GM21528 (cell line): Measurements from ENCODE around the gene UVRAG.

Source experiments
- ATAC-seq: cut with Tn5 transposase; IDR thresholded peaks from one replicate; pipeline ENCODE4 v1.9.1; 2021; ENCODE audit warnings: mild to moderate bottlenecking, moderate library complexity; ENCODE audit not compliant: unreplicated experiment, low FRiP score

Gene UVRAG

GRCh38 chr11:76175783-76176182 is 360.8 kb downstream of the UVRAG start:
- no peak for ATAC-seq

DNA sequence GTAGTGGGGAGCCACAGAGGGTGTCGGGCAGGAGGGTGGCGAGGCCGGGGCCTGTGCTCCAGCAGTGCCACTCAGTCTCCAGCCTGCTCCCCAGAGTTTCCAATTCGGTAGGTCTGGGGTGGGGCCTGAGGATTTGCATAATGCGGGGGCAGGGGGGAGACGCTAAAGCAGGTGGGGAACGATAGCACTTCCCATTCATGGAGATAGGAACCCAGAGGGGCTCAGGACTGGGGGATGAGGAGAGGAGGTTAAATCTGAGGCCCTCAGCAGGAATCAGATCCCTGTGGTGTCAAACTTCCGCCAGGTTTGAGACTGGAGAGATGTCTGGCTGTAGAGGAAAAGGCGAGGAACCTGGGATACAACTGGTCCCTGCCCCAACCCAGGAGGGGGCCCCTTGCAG is 361.5 kb downstream of the UVRAG start:
- no peak for ATAC-seq

GRCh38 chr11:76177250-76177686 is 362.3 kb downstream of the UVRAG start:
- no peak for ATAC-seq

GRCh38 chr11:76179147-76179546 is 364.1 kb downstream of the UVRAG start:
- ATAC-seq, result no peak

DNA sequence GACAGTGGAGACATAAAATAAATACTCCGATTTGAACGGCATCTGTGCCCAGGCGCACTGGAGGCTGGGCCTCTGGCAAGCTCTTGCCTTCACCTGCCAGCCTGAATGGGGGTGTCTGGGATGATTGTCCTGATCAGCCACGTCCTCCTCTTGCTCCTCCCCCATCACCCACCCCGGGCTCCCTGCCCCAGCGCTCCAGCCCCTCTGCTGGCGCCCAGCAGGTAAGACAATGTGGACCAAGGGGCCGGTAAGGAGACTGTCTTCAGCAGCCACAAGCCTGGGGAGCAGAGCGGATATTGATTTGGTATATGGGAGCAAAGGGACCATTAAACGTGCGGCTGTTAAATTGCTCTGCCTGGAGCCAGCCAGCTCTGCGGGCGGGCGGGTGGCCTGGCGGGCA is 366.4 kb downstream of the UVRAG start:
- ATAC-seq, result no peak

GRCh38 chr11:76184551-76184993 is 369.6 kb downstream of the UVRAG start:
- ATAC-seq, result no peak

- no peak for ATAC-seq
These were observed 370.5 kb downstream of the UVRAG start for GRCh38 chr11:76185511-76185910.

DNA sequence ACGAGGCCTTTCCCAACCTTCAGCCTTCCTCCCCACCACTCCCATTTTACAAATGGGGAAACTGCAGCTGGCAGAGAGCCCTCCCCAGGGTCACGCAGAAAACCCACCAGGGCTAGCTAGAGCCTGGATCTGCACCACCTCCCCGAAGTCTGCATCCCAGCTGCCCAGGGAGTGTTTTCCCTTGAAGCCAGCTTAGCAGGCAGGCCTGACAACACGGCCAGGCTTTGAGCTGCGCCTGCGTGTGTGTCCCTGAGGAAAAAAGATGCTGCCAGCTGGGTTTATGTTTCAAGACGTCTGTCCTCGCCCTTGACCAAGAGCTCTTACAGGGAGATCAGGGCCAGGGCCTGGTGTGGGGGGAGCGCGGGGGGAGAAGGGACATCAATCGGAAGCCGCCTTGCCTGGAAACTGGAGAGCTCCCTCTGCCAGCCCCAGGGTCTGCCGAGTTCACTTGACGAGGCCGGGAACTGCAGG is 371.0 kb downstream of the UVRAG start:
- ATAC-seq, result no peak

GRCh38 chr11:76186776-76187279 is 371.8 kb downstream of the UVRAG start:
- ATAC-seq, result no peak

GRCh38 chr11:76188873-76189272 is 373.9 kb downstream of the UVRAG start:
- no peak for ATAC-seq

GRCh38 chr11:76189682-76190081 is 374.7 kb downstream of the UVRAG start:
- ATAC-seq, result no peak

GRCh38 chr11:76190376-76190775 is 375.4 kb downstream of the UVRAG start:
- no peak for ATAC-seq
